ENCODE data around the gene CREB1. TPM values are rescaled to one million over a fixed set of nuclear protein-coding genes. Genes with fewer than 3 reads are reported as not detected.
A peak's percentile ranks its signal among the peaks of the same experiment; 100 is the strongest.

The CREB1 gene
- total and polyA plus RNA-seq, 9 of the 15 experiments (the other 6 are each of a cell fraction or from before 2014, with no cell fraction given) = 8.9 to 51.3 (median 19.5) TPM

- TF ChIP-seq ZBTB40 (IDR thresholded peaks at IDR 0.05) = peak; percentile 81
- TF ChIP-seq ZBTB40 (CRISPR knock-in tag; IDR thresholded peaks at IDR 0.05) = no peak
- no peak for TF ChIP-seq HLTF (IDR thresholded peaks at IDR 0.05)
- TF ChIP-seq VEZF1 (CRISPR knock-in tag; IDR thresholded peaks at IDR 0.05) = peak; percentile 98
- no peak; a peak in 1 of 4 replicates for TF ChIP-seq TBL1XR1 (IDR thresholded peaks at IDR 0.05; ENCODE audit: low read length in 2 of 2)
- no peak for TF ChIP-seq ZNF384 (IDR thresholded peaks at IDR 0.05; ENCODE audit: low read depth, low read length)
- TF ChIP-seq POLR2AphosphoS2 (IDR thresholded peaks at IDR 0.05; ENCODE audit: low read length) = no peak
- peak; percentile 83 for TF ChIP-seq ZFP91 (CRISPR knock-in tag; IDR thresholded peaks at IDR 0.05)
- TF ChIP-seq PRPF4 (IDR thresholded peaks at IDR 0.05; ENCODE audit: insufficient read depth, low read depth, low read length, poor library complexity, severe bottlenecking) = no peak
- TF ChIP-seq JUND (IDR thresholded peaks at IDR 0.05; ENCODE audit: borderline replicate concordance, low read depth, low read length) = 0 out of 2 replicates have a peak, but pooled peaks have one; percentile 27
- peak; percentile 49; the same call in 1 of the 3 replicates for TF ChIP-seq JUND (tag; IDR thresholded peaks at IDR 0.05; ENCODE audit: borderline replicate concordance, low read depth, low read length)
- no peak for TF ChIP-seq GATAD2A (IDR thresholded peaks at IDR 0.05)
- no peak for TF ChIP-seq NFATC3 (IDR thresholded peaks at IDR 0.05)
- TF ChIP-seq ZFP30 (CRISPR knock-in tag; IDR thresholded peaks at IDR 0.05; ENCODE audit: borderline replicate concordance) = no peak
- TF ChIP-seq EP300 (IDR thresholded peaks at IDR 0.05; ENCODE audit: low read length) = 0 out of 2 replicates have a peak, but pooled peaks have one; percentile 11
Observed at GRCh38 chr2:207625014-207625907, 95.5 kb downstream of the CREB1 start, which contains the start of gene METTL21A (continued).

Measured in K562 (cell line).